ENCODE data around the gene N4BP2L1. TPM values are rescaled to one million over a fixed set of nuclear protein-coding genes. Genes with fewer than 3 reads are reported as not detected.

The N4BP2L1 gene
- total RNA-seq, 4 donors from 2014 or later, result 7.4 to 44.1 (median 21.5) TPM

- Histone ChIP-seq H3K4me3 (peak overlapping the region; percentile 63 to 97), H3K9me3 (no peaks in the 10 kb centered on the region), H3K4me1 (peaks cover 0 to 6% of the 10 kb centered on the region in 2 donors), H3K27ac (peak overlapping the region; percentile 93 to 96), H3K36me3 (no peaks in the 10 kb centered on the region), H3K27me3 (no peaks in the 10 kb centered on the region)
- TF ChIP-seq, protein P1, sequence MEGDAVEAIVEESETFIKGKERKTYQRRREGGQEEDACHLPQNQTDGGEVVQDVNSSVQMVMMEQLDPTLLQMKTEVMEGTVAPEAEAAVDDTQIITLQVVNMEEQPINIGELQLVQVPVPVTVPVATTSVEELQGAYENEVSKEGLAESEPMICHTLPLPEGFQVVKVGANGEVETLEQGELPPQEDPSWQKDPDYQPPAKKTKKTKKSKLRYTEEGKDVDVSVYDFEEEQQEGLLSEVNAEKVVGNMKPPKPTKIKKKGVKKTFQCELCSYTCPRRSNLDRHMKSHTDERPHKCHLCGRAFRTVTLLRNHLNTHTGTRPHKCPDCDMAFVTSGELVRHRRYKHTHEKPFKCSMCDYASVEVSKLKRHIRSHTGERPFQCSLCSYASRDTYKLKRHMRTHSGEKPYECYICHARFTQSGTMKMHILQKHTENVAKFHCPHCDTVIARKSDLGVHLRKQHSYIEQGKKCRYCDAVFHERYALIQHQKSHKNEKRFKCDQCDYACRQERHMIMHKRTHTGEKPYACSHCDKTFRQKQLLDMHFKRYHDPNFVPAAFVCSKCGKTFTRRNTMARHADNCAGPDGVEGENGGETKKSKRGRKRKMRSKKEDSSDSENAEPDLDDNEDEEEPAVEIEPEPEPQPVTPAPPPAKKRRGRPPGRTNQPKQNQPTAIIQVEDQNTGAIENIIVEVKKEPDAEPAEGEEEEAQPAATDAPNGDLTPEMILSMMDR (IDR thresholded peaks at IDR 0.05), result no peak
- TF ChIP-seq POLR2A (IDR thresholded peaks at IDR 0.05), result no peak
- DNase-seq, result peak; percentile 57 to 64
- intact Hi-C loops (cut with DNase I; ENCODE audit: low total_unique reads), result no loop called here
Observed at GRCh38 chr13:32426990-32427851, 709 bp downstream of the N4BP2L1 start.

DNA sequence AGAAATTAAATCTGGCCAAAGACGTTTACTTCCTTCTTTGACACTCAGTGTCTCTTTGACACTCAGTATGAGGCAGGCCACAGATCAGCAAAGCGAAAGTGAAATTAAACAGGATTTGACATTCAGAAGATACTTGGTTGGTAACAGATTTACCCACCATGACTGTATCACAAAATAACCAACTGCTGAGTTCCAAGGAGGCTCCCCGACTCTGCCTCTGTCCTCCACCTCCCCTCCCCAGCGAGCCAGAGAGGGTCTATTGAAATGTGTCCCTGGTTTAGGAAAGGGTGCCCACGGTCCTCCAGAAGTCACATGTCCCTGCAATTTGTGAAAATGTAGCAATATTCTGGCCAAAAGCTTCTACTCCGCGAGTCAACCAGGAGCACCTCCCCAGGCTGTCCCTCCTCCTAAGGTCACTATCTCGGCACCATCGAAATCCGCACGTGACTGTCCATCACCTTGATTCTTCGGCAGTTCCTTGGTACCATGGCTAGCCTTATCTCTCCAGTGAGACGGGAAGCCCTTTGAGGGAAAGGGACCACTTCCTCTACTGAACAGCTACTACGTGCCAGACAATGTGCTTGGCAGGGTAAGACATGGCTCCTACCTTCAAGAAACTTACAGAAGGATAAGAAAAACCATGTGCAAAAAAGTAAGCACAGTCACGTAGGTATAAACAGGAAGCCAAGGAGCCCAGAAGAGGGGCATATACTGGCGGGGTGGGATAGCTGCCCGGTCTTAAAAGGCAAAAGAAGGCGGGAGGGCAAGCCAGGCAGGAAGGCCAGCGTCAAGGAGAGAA lies 1.5 kb downstream of the N4BP2L1 start:
- Histone ChIP-seq H3K27ac (peak overlapping the region; percentile 93 to 96), H3K27me3 (no peaks in the 10 kb centered on the region), H3K9me3 (no peaks in the 10 kb centered on the region), H3K4me3 (peak overlapping the region; percentile 63 to 97), H3K36me3 (no peaks in the 10 kb centered on the region), H3K4me1 (peaks cover 0 to 6% of the 10 kb centered on the region in 2 donors)
- TF ChIP-seq POLR2A (IDR thresholded peaks at IDR 0.05), result no peak
- TF ChIP-seq, protein P1 (IDR thresholded peaks at IDR 0.05), result no peak
- DNase-seq, result no peak
- intact Hi-C loops (cut with DNase I; ENCODE audit: low total_unique reads), result no loop called here

GRCh38 chr13:32425158-32425557 lies 2.8 kb downstream of the N4BP2L1 start:
- H3K9me3 ChIP-seq, result peaks cover 0 to 1% of the 10 kb centered on the region in 2 donors
- H3K27me3 ChIP-seq, result no peaks in the 10 kb centered on the region
- no peaks in the 10 kb centered on the region for H3K36me3 ChIP-seq
- no peak for TF ChIP-seq POLR2A (IDR thresholded peaks at IDR 0.05)
- TF ChIP-seq, protein P1 (IDR thresholded peaks at IDR 0.05), result no peak
- no peak overlapping the region for H3K4me3 ChIP-seq
- intact Hi-C loops (cut with DNase I; ENCODE audit: low total_unique reads), result no loop called here
- no peak for DNase-seq
- H3K4me1 ChIP-seq, result peaks cover 0 to 6% of the 10 kb centered on the region in 2 donors
- no peak overlapping the region for H3K27ac ChIP-seq

GRCh38 chr13:32423592-32423991 lies 4.3 kb downstream of the N4BP2L1 start:
- intact Hi-C loops (cut with DNase I; ENCODE audit: low total_unique reads), result no loop called here
- H3K27me3 ChIP-seq, result no peaks in the 10 kb centered on the region
- no peaks in the 10 kb centered on the region for H3K36me3 ChIP-seq
- H3K9me3 ChIP-seq, result peaks cover 0 to 3% of the 10 kb centered on the region in 2 donors
- TF ChIP-seq, protein P1 (IDR thresholded peaks at IDR 0.05), result no peak
- no peak for TF ChIP-seq POLR2A (IDR thresholded peaks at IDR 0.05)
- H3K4me3 ChIP-seq, result no peak overlapping the region
- DNase-seq, result no peak
- peaks cover 0 to 6% of the 10 kb centered on the region in 2 donors for H3K4me1 ChIP-seq
- H3K27ac ChIP-seq, result no peak overlapping the region

GRCh38 chr13:32419862-32420261 lies 8.1 kb downstream of the N4BP2L1 start:
- Histone ChIP-seq H3K36me3 (no peaks in the 10 kb centered on the region), H3K9me3 (peaks cover 0 to 3% of the 10 kb centered on the region in 2 donors), H3K4me3 (no peak overlapping the region), H3K27me3 (no peaks in the 10 kb centered on the region), H3K4me1 (peaks cover 0 to 6% of the 10 kb centered on the region in 2 donors), H3K27ac (no peak overlapping the region)
- TF ChIP-seq POLR2A (IDR thresholded peaks at IDR 0.05), result no peak
- TF ChIP-seq, protein P1 (IDR thresholded peaks at IDR 0.05), result no peak
- intact Hi-C loops (cut with DNase I; ENCODE audit: low total_unique reads), result no loop called here
- no peak for DNase-seq

All from uterus (tissue), 4 donors.